ENCODE results near the gene DDTL.
A peak's percentile ranks its signal among the peaks of the same experiment; 100 is the strongest.
"Not testable (repeated sequence)": the region's sequence is repeated elsewhere in the genome, so short reads cannot be mapped to it uniquely, and the experiment has no call there.

DDTL gene

GRCh38 chr22:23955886-23956285, 10.8 kb upstream of the DDTL start:
- ATAC-seq, H3K9me3 Mint-ChIP-seq, DNase-seq, H3K4me1 Mint-ChIP-seq, H3K4me3 Mint-ChIP-seq, H3K27ac Mint-ChIP-seq: not testable (repeated sequence)
- H3K27me3 Mint-ChIP-seq = peaks cover 15% of the 10 kb centered on the region

DNA sequence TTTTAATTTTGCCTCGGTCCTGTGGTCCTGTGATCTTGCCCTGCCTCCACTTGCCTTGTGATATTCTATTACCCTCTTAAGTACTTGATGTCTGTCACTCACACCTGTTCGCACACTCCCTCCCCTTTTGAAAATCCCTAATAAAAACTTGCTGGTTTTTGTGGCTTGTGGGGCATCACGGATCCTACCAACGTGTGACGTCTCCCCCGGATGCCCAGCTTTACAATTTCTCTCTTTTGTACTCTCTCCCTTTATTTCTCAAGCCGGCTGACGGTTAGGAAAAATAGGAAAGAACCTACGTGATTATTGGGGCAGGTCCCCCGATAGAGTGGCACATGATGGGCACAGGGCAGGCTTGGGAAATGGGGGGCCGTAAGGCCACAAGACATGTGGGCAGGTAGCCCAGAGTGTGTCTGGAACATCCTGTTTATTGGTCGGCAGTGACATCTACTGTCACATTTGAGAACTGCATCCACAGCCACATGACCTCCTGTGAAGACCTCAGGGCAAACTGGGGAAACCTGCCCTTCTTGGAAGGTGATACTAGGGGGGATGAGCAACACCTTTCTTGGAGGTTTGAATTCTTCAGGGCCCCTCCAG, 10.3 kb upstream of the DDTL start:
- not testable (repeated sequence) for H3K27ac Mint-ChIP-seq, H3K4me3 Mint-ChIP-seq, H3K9me3 Mint-ChIP-seq, H3K4me1 Mint-ChIP-seq
- peak; percentile 90 for ATAC-seq
- DNase-seq = peak; percentile 65 to 82
- peaks cover 15% of the 10 kb centered on the region for H3K27me3 Mint-ChIP-seq

GRCh38 chr22:23961084-23961771, 5.5 kb upstream of the DDTL start, which contains the start of gene GSTT2B:
TSS of gene GSTT2B (minus strand) at chr22:23961195. CDS start at chr22:23961131, 64 bp downstream.
- not testable (repeated sequence) for H3K27ac Mint-ChIP-seq, ATAC-seq, H3K4me1 Mint-ChIP-seq, DNase-seq, H3K4me3 Mint-ChIP-seq, H3K9me3 Mint-ChIP-seq
- peaks cover 15% of the 10 kb centered on the region for H3K27me3 Mint-ChIP-seq

DNA sequence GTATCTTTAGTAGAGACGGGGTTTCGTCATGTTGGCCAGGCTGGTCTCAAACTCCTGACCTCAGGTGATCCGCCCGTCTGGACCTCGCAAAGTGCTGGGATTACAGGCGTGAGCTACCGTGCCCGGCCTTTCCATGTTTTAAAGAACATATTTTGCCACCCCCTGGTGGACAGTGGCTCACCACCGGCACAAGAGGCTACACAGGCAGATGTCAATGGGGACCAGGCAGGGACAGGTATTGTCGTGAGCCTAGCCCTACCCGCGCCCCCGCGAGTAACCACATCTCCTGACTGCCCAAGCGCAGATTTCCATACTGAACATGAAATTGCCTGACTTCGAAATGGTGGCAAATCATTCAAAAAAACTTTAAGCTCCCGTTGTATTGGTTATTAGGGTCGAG, 594 bp upstream of the DDTL start:
- not testable (repeated sequence) for DNase-seq, H3K9me3 Mint-ChIP-seq, H3K4me3 Mint-ChIP-seq, H3K27ac Mint-ChIP-seq, H3K27me3 Mint-ChIP-seq
- H3K4me1 Mint-ChIP-seq = peaks cover 24% of the 10 kb centered on the region
- ATAC-seq = peak; percentile 73

- Mint-ChIP-seq H3K9me3 (no peaks in the 10 kb centered on the region), H3K4me1 (peaks cover 33% of the 10 kb centered on the region), H3K27ac (no peak overlapping the region), H3K4me3 (peak overlapping the region in 1 of 2 donors; percentile 8), H3K27me3 (no peaks in the 10 kb centered on the region)
- DNase-seq (no peak), ATAC-seq (no peak)
These were observed 2.4 kb downstream of the DDTL start for GRCh38 chr22:23969071-23969470.

- no peak for ATAC-seq
- no peaks in the 10 kb centered on the region for H3K9me3 Mint-ChIP-seq
- H3K27me3 Mint-ChIP-seq = no peaks in the 10 kb centered on the region
- no peak for DNase-seq
- peak overlapping the region; percentile 0 to 18 for H3K4me3 Mint-ChIP-seq
- H3K27ac Mint-ChIP-seq = no peak overlapping the region
- peaks cover 33% of the 10 kb centered on the region for H3K4me1 Mint-ChIP-seq
These were observed 3.5 kb downstream of the DDTL start for GRCh38 chr22:23970201-23970641.

DNA sequence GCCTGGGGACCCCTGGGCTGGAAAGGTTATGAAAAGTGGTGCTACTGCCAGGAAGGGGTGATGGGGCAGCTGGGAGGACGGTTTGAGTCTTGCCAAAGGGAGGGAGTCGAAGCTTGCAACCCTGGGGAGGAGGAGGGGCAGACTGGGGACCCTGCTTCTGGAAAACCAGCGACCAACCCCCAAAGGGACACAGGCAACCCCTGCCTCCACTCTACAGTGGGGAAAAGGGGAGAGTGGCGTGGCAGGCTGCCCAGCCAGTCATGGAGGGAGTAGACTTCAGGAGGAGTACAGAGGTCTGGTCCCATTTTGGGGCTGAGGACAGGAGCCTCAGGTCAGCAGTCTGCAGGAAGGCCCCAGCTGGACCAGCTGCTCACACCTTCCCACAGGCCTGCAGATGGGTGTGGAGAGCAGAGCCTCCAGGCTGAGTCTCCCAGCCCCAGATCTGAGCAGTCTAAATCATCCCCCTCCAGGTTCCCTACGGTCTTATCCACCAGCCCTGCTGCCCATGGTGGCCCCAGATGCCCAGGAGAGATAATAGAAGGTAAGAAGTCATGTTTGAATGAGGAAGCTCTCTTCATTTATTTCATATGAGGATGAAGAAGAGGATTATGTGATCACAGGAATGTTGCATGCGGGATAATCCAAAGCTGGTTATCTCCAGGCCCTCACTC, 4.3 kb downstream of the DDTL start:
- no peaks in the 10 kb centered on the region for H3K9me3 Mint-ChIP-seq
- H3K4me1 Mint-ChIP-seq = peaks cover 33% of the 10 kb centered on the region
- H3K4me3 Mint-ChIP-seq = peak overlapping the region in 1 of 2 donors; percentile 32
- ATAC-seq (no peak), DNase-seq (no peak)
- no peaks in the 10 kb centered on the region for H3K27me3 Mint-ChIP-seq
- H3K27ac Mint-ChIP-seq = no peak overlapping the region

- Mint-ChIP-seq H3K4me1 (peaks cover 33% of the 10 kb centered on the region), H3K4me3 (peak overlapping the region in 1 of 2 donors; percentile 13)
- not testable (repeated sequence) for ATAC-seq, DNase-seq, H3K27ac Mint-ChIP-seq, H3K27me3 Mint-ChIP-seq, H3K9me3 Mint-ChIP-seq
These were observed 5.2 kb downstream of the DDTL start for GRCh38 chr22:23971927-23972326.

GRCh38 chr22:23974345-23974744, 7.7 kb downstream of the DDTL start, which contains the start of gene DDT:
TSS of gene DDT (minus strand) at chr22:23974441. CDS start at chr22:23974414, 27 bp downstream.
- not testable (repeated sequence) for H3K9me3 Mint-ChIP-seq
- ATAC-seq = peak; percentile 96

DNA sequence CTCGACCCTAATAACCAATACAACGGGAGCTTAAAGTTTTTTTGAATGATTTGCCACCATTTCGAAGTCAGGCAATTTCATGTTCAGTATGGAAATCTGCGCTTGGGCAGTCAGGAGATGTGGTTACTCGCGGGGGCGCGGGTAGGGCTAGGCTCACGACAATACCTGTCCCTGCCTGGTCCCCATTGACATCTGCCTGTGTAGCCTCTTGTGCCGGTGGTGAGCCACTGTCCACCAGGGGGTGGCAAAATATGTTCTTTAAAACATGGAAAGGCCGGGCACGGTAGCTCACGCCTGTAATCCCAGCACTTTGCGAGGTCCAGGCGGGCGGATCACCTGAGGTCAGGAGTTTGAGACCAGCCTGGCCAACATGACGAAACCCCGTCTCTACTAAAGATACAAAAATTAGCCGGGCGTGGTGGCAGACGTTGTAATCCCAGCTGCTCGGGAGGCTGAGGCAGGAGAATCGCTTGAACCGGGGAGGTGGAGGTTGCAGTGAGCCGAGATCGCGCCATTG, 8.2 kb downstream of the DDTL start:
- peaks cover 22% of the 10 kb centered on the region for H3K4me1 Mint-ChIP-seq
- peak; percentile 73 for ATAC-seq
- not testable (repeated sequence) for H3K27ac Mint-ChIP-seq, H3K4me3 Mint-ChIP-seq, DNase-seq, H3K9me3 Mint-ChIP-seq, H3K27me3 Mint-ChIP-seq

More at GRCh38 chr22:23974345-23974744, 7.7 kb downstream of the DDTL start, which contains the start of gene DDT:
- H3K4me1 Mint-ChIP-seq = peaks cover 27% of the 10 kb centered on the region
- not testable (repeated sequence) for H3K27ac Mint-ChIP-seq, DNase-seq, H3K27me3 Mint-ChIP-seq, H3K4me3 Mint-ChIP-seq

DNA sequence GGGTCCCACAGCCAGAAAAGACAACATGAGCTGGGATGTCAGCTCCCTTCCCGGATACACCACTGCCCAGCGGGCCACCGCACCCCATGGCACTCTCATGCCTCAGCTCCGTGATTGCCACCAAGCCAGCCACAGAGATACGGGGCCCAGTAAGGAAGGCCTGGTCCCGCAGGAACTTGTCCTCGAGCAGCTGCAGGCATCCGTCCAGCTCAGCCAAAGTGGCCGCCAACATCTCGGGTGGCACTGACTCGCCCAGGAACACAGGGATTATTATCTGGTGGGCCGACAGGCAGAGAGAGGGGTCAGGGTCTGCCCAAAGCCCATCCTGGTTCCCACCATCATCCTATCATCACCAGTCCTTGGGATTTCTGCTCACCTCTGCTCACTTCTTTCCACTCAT, 10.6 kb downstream of the DDTL start:
- not testable (repeated sequence) for DNase-seq, ATAC-seq, H3K9me3 Mint-ChIP-seq, H3K27ac Mint-ChIP-seq, H3K4me3 Mint-ChIP-seq, H3K4me1 Mint-ChIP-seq, H3K27me3 Mint-ChIP-seq

- not testable (repeated sequence) for ATAC-seq, H3K4me3 Mint-ChIP-seq, H3K9me3 Mint-ChIP-seq, H3K27me3 Mint-ChIP-seq, DNase-seq, H3K4me1 Mint-ChIP-seq, H3K27ac Mint-ChIP-seq
These were observed 13.0 kb downstream of the DDTL start, which contains the start of gene GSTT2 for GRCh38 chr22:23979557-23980240. TSS of gene GSTT2 (plus strand) at chr22:23980134.

DNA sequence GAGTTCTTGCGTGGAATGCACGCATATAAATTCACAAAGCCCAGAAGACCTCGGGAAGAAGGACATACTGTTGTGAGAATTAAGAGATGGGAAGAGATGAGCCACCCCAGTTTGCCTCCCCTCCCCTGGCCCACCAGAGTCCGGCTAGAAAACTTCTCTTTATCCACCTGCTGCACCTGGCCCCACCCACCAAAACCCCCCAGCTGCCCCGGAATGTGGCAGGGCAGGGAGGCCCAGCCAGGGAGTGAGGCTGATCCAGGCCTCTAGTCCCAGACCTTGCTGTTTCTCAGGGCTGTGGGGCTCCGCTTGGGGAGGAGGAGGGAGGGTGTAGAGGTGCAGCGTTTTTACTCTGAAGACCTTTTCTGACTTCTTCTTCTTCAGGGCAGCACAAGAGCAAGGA, 13.9 kb downstream of the DDTL start:
- DNase-seq, H3K27me3 Mint-ChIP-seq, H3K27ac Mint-ChIP-seq, H3K9me3 Mint-ChIP-seq, ATAC-seq, H3K4me3 Mint-ChIP-seq, H3K4me1 Mint-ChIP-seq: not testable (repeated sequence)

GRCh38 chr22:23984430-23984829, 17.7 kb downstream of the DDTL start:
- peaks cover 11% of the 10 kb centered on the region for H3K4me1 Mint-ChIP-seq

DNA sequence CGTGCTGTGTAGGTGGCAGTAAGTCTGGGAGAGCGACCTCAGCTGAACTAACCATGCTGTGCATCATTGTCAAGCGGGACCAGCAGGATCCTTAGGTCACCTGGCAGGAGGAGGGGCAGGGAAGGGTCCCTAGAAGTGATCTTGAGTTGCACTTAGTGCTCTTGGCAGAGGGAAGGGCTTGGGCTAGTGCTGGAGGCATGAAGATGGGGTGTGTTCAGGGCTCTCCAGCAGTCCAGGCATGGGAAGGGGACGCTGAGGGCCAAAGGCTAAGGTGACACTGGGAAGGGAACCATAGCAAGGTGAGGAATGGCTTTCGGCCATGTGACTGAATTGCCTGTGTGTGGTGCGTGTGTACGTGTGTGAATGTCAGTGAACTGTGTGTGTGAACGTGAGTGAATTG, 19.4 kb downstream of the DDTL start:
- Mint-ChIP-seq H3K27ac (peak overlapping the region in 1 of 2 donors; percentile 1), H3K4me1 (peaks cover 11% of the 10 kb centered on the region)
- not testable (repeated sequence) for ATAC-seq, H3K27me3 Mint-ChIP-seq, H3K9me3 Mint-ChIP-seq, H3K4me3 Mint-ChIP-seq, DNase-seq

More at GRCh38 chr22:23984430-23984829, 17.7 kb downstream of the DDTL start:
- no peaks in the 10 kb centered on the region for H3K9me3 Mint-ChIP-seq
- no peaks in the 10 kb centered on the region for H3K27me3 Mint-ChIP-seq
- ATAC-seq (peak; percentile 90), DNase-seq (peak; percentile 42 to 52)
- no peak overlapping the region for H3K4me3 Mint-ChIP-seq
- H3K27ac Mint-ChIP-seq = no peak overlapping the region
